GM18868 (cell line): ENCODE measurements around the gene BCAS1.
A peak's percentile ranks its signal among the peaks of the same experiment; 100 is the strongest.

ENCODE experiments used
- ATAC-seq: cut with Tn5 transposase; IDR thresholded peaks from one replicate; pipeline ENCODE4 v1.9.1; 2021; ENCODE audit warnings: mild to moderate bottlenecking, moderate library complexity; ENCODE audit not compliant: unreplicated experiment

Gene BCAS1

DNA sequence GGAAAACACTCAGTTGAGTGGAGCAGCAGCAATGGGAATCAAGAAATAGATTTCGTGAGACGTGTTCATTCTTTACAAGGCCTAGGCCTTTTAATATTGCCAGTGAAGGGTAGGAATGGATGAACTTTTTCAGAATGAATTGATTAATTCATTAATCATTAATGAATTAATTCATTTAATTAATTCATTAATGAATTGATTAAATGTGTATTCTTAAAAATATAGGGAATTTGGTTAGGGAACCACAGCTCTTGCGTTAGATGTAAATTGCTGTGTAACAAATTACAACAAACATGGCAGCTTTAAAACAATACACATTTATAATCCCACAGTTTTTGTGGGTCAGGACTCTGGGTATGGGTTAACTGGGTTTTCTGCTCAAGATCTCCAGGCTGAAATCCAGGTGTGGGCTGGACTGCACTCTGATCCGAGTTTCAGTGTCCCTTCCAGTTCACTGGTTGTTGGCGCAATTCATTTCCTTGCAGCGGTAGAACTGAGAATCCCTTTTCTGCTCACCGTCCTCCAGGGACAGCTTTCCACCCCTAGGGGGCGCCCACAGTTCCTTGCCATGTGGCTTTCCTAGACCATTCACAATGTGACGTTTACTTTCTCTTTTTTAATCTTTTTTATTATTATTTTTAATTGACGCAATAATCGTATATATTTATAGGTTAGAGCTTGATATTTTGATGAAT lies 32.8 kb upstream of the BCAS1 start:
- ATAC-seq = peak; percentile 93

DNA sequence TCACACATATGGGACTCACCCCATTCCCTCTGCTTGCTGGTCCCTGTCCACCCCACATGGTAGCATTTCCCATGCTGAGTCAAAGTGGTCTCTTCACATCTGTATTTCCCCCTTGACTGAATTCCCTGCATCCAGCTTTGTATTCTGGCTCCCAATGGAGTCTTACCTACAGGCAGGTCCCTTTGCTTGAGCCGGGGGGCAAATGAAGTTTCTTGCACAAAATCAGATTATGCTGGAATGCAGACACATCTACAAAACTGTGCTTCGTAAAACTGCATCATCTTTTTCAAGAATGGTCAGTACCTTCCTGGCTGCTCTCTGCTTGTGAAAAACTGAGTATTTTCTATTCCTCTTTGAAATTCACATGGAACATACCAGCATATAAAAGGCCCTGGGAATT lies 32.1 kb upstream of the BCAS1 start:
- ATAC-seq = no peak

DNA sequence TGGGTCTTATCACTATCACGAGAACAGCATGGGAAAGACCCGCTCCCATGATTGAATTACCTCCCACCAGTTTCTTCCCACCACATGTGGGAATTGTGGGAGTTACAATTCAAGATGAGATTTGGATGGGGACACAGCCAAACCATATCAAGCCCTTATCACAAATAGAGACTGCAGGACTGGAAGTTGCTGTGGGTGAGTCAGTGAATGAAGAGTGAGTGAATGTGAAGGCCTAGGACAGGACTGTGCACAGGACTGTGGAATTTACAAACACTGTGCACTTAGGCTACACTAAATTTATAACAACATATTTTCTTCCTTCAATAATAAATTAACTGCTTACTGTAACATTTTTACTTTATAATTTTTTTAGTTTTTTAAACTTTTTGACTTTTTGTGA lies 30.2 kb upstream of the BCAS1 start:
- ATAC-seq = no peak

DNA sequence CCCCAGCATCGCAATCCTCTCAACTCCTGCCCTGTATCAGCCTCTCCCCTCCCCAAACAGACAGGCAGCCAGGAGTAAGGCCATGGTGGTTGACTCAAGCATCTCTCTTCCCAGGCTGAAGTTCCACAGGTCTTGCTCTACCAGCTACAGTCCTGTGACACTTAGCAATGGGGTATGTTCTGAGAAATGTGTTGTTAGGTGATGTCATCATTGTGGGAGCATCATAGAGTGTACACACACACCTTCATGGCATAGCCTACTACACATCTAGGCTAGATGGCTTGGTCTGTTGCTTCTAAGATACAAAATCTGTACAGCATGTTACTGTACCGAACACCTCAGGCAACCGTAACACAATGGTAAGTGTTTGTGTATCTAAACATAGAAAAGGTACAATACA lies 29.5 kb upstream of the BCAS1 start:
- no peak for ATAC-seq

DNA sequence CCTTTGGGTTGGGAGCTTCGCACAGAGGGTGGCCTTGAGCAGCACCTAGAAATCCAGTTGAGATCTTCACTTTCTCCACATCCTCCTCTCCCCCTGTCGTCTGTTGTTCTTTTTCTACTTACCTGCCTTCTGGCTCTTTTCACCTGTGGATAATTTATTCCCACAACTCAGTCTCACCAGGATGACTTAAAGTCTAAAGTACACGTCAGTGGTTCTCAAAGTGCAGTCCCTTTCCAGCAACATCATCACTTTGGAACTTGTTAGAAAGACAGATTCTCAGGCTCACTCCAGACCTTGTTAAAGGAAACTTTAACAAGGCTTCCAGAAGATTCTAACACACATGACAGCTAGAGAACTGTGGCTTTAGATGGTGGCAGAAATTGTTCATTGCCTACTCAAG lies 27.7 kb upstream of the BCAS1 start:
- no peak for ATAC-seq

DNA sequence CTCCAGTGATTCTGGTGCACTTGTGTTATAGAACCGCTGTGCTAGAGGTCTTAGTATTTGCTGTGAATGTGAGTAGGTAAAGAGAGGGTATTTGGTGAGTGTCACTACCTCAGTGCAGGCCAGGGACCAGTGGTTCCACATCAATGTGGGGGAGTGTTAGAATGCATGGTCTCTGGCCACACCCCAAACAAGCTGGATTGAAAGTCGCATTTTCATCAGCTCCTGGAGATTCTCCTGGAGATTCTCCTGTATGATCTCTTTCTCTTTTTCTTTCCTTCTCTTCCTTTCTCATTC lies 26.8 kb upstream of the BCAS1 start:
- ATAC-seq = no peak

DNA sequence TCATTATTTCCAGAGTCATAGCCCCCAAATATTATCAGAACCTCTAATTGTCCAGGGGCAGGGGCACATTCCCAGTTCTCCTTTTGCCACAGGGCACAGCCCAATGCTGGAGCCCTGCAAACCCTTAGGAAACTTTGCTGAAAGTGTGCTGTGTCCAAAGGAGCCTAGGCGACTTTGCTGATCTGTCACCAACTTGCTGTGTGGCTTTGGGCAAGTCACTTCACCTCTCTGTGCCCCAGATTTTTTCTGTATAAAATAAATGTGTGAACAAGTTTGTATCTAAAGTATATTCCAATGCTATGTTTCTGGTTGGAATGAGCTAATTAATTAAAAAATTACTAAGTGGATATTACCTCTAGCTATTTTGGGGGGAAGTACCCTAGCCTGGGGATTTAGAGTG lies 25.4 kb upstream of the BCAS1 start:
- no peak for ATAC-seq

DNA sequence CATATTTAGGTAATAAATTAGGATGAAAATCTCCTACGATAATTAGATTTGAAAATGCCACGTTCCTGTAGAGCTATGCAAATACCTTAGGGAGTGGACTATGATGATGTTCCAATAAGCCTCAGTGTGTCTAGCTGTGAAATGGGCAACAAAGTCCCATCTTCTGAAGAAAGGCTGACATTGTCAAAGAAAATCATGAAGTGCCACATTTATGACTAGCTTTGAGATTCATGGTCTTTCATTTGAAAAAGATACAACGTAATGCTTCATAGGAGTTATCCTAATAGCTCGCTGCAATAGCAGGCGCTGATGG lies 23.8 kb upstream of the BCAS1 start:
- ATAC-seq = no peak

DNA sequence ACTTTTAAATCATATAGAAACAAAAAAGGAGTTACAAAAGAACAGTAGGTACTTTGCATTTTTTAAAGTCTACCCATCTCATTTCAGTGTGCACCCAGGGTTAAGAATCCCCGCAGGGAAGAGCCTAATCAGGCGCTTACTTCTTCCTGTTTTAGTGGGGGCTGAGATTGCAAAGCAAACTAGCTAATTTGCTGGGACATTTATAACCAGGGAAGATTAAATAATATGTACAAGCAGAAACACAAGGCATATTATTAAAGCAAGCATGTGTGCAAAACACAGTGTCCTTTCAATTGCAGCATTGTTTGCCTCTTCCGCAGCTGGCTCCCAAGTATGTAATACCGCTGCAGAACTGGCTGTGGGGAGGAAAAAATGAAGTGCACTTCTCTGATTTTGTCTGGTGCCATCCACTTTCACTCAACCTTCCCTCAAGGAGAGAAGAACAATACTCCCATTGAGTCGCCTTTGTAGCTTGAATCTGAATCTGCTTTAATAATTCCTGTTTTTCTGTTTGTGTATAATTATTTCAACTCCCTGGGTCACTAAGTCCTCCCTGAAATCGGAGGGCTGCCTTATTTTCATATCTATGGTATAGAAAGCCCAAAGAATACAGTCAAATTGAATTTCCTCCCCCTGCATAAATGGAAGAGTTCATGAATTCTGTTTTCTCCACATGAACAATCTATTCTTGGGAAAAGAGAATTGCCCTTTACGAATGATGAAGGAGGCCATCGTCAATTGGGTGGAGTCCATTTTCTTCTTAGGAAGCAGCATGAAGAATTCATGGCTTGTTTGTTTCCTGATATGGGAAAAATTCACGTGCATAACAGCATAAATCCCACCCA lies 23.3 kb upstream of the BCAS1 start:
- no peak for ATAC-seq

DNA sequence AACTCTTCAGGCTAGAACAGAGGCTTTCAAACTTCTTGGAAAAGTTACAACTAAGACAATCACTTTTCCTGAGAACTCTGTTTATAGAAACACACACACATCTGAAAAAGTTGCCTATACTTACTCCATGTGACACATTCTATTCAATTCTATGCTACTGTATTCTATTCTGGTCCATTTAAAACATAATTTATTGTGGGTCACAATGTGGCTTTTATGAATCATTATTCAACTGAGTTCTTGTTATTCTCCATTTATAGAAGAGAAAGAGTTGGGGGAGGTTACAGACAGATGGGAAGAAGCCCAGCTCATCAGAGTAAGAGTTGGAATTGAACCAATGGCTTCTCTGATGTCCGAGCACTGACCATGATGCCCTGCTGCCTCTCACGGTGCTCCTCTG lies 21.6 kb upstream of the BCAS1 start:
- no peak for ATAC-seq

DNA sequence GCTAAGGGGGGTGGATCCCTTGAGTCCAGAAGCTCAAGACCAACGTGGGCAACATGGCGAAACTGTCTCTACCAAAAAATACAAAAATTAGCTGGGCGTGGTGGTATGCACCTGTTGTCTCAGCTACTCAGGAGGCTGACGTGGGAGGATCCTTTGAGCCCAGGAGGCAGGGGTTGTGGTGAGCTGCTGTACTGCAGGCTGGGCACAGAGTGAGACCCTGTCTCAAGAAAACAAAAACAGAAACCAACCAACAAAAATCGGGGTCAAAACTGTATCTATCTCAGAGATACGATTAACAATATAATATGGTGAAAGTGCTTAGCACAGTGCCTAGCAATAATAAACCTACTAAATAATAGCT lies 20.7 kb upstream of the BCAS1 start:
- ATAC-seq = no peak

DNA sequence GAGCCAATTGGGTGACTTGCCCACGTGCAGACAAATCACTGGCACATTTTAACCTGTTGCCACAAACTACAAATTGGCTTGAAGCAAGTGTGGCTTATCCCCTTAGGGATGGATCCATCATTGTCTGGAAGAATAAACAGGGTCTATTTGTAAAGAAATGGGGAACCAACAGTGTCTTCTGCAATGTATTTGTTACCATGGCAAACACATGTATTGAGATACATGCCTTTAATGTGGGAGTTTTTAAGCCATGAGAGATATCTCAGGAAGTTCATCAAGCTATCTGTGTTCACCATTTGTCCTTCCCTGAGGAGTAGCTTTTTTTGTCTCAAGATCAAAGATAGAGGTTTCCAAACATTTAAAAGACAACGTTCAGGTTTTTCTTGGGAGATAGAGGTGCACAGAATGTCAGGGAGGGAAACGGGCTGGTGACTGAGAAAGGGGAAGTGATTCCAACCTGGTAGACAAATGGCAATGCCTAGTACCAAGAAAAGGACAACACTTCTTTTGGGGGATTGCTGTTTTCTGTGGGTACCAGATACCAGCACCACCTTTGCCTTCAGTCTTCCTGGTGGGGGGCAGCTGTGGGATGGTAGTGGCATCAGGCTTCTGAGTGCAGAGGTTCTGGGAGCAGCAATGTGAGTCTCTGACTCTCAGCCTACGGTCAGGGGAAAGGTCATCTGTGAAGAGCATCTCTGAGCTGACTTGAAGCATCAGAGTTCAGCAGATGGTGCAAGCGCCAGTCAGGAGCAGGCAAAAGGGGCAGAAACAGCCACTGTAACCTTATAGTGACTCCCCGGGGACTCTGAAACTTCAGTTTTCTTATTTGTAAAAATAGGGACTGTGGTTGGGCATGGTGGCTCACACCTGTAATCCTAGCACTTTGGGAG lies 20.1 kb upstream of the BCAS1 start:
- peak; percentile 66 for ATAC-seq

DNA sequence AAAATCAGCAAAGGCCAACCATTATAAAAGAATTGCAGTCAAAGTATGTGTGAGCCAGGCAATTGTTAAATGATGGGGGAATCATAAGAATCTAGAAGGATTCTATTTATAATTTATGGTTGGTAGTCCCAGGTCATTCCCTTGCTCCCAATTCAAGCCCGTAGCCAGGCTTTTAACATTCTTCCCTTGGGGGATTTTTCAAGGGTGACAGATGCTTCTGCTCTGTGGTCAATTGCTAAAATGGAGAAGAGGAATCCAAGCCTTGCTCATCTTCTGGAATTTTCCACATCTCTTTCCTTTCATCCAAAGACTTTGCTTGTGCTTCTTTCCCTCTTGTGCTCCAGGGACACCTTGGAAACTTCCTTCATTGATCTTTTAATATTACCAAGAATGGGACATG lies 18.0 kb upstream of the BCAS1 start:
- no peak for ATAC-seq

DNA sequence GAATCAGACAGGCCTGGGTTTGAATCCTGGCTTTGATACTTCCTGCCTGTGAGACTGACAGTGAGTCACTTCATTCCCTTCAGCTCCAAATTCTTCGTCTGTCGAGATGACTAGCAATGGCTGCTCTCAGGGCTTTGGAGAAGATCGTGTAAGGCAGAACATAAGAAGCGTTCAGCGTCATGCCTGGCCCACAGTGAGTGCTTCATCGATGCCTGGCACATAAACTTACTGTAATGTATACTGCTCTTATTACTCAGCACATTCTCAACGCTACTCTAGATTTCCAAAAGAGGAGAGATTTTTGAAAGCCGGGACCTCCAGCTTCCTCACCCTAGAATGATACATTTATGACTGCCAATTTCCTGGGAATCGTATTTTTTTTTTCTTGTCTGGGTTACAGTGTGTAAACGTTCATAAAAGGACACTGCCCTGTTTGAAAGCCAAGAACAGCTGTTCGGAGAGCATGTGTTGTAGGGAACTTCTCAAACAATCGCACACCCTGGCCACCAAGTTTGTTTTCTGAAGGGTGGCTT lies 16.2 kb upstream of the BCAS1 start:
- no peak for ATAC-seq

DNA sequence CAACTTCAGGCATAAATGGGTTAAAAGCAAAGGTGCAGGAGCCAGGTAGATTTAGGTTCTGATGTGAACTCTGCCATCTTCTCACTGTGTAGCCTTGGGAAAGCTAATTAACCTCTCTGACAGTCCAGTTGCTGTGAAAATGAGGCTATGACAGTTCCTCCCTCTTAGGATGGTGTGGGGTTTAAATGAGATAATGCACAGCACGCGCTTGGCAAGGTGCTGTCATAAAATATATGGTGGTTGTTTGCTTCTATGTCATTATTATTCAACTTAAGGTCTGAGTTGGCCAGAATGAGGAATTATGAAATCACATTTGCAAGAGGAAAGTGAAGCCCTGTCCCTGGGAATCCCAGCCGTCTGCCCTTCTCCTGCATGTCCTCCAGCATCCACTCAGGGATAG lies 15.5 kb upstream of the BCAS1 start:
- no peak for ATAC-seq

DNA sequence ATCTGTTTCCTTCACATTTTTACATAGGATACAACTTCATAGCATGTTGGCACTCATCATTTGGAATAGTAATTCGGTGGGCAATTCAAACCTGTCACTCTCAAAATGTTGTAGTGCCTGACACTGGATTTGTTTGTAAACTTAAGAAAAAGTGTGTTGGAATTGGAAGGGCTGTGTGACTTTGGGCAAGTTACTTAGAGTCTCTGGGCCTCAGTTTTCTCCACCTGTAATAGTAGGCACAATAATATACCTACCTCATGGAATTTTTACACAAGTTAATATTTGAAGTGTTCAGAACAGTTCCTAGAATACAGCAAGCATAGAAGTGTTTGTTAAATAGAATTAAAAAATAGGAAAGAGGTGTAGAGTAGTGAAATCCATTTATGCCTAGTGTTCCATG lies 15.0 kb upstream of the BCAS1 start:
- no peak for ATAC-seq

DNA sequence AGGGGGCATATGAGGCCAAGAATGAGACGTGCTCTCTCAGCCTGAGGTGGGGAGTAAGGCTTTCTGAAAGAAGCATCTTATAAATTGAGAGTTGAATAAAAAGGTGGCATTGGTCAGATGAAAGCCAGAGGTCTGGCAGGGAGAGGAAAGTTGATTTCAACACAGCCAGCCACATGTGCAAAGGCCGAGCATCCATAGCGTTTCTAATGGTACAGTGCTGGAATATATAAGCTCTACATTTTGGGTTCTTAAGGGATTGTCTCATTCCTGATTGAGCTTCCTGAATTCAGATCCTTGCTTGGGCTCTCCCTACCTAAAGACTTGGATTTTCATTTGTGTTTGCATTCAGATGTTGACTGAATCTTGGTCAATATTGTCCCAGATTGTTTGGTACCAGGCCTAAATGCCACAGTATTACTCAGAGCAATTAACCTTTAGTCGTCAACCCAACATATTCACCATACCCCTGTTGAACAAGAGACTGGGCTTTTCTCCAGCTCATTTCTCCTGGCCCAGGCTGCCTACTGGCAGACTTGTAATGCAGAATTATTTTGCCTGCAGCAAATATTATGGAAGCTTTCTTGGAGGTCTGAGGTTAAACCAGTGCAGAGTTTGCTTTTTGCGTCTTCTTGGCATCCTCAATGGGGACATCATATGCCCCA lies 14.5 kb upstream of the BCAS1 start:
- ATAC-seq = no peak

DNA sequence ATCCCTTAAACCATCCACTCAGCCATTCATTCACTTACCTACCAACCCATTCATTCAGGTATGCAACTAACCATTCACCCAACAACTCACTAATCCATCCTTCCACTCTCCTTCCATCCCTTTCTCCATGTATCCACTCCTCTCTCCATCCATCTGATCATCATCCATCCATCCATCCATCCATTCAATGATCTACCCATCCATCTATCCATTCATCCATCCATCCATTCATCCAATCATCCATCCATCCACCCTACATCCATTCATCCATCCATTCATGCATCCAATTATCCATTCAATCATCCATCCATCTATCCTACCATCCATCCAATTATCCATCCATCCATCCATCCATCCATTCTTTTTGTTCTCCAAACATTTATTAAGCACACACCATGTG lies 13.8 kb upstream of the BCAS1 start:
- no peak for ATAC-seq

DNA sequence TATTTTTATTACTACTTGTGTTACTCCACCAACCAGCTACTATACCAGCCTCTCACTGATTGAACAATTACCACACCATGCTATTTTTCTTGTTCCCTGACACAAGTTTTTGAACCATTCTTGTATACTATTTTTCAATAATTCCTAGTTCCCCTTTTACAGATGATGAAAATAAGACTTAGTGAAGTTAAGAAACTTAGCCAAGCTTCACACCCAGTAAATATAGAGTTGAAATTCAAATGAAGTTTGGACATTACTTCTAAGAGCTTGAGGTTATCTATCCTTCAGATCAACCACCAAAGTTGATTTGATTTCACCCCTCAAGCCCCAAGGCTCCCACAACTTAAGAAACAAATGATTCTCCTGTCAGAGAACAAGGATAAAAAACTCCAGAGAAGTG lies 13.1 kb upstream of the BCAS1 start:
- ATAC-seq = peak; percentile 60

DNA sequence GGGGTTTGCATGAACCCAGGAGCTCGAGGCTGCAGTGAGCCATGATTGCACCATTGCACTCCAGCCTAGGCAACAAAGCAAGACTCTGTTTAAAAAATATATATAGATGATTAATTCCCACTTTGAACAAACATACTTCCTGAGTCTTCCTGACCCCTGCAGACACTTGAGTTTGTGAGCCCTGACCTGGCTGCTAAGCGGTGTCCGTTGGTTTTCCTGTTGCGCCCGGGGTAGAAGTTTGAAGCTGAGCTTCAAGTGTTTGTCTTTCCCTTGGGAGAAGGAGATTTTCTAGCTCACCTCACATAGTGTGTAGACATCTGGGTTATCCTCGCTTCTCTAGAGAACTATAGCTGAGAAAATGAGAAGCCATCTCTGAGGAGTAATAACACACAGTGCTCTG lies 11.7 kb upstream of the BCAS1 start:
- no peak for ATAC-seq

DNA sequence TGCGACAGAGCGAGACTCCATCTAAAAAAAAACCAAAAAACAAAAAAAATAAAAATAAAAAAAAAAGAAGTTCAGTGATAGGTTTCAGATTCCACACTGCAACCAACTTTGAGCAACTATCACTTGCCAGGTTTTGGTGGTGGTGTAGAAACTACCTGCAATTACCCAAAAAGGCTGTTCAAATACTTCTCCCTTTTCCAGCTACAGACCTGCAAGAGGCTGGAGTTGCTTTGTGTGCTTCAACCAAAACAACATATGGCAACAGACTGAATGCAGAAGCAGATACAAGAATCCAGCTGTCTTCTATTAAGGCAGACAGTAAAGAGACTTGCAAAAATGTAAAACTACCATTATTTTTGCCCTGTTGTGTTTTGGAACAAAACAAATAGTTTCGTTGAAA lies 9.3 kb upstream of the BCAS1 start:
- peak; percentile 46 for ATAC-seq
